HEK293T (cell line): ENCODE data around the gene ATP11A.

Experiments
- ARNT ChIP-seq: fragments of 450-650 bp; IDR thresholded peaks from 2 replicates; pipeline ENCODE4 v1.6.1; 2017; ENCODE audit warnings: mild to moderate bottlenecking
- CTBP1 ChIP-seq: fragments of 450-650 bp; IDR thresholded peaks from 2 replicates; pipeline ENCODE4 v1.6.1; 2016; ENCODE audit warnings: borderline replicate concordance
- ELF4 ChIP-seq: fragments of 450-650 bp; IDR thresholded peaks from 2 replicates; pipeline ENCODE4 v1.6.1; 2017; ENCODE audit warnings: antibody characterized with exemption
- FOXA1 ChIP-seq: fragments of 450-650 bp; IDR thresholded peaks from 2 replicates; pipeline ENCODE4 v1.6.1; 2016; ENCODE audit warnings: mild to moderate bottlenecking
- FOXK2 ChIP-seq: fragments of 450-650 bp; IDR thresholded peaks from 2 replicates; pipeline ENCODE4 v1.6.1; 2016; ENCODE audit warnings: mild to moderate bottlenecking
- FOXM1 ChIP-seq: fragments of 450-650 bp; IDR thresholded peaks from 2 replicates; pipeline ENCODE4 v1.6.1; 2017; ENCODE audit warnings: mild to moderate bottlenecking, borderline replicate concordance
- HDGF ChIP-seq: fragments of 450-650 bp; IDR thresholded peaks from 2 replicates; pipeline ENCODE4 v1.6.1; 2017; ENCODE audit warnings: antibody characterized with exemption, borderline replicate concordance
- L3MBTL2 ChIP-seq: fragments of 450-650 bp; conservative IDR thresholded peaks from 2 replicates; pipeline ENCODE4 v1.6.1; 2016; ENCODE audit warnings: mild to moderate bottlenecking
- PKNOX1 ChIP-seq: fragments of 450-650 bp; IDR thresholded peaks from 2 replicates; pipeline ENCODE4 v1.6.1; 2016
- SP1 ChIP-seq: fragments of 450-650 bp; IDR thresholded peaks from 2 replicates; pipeline ENCODE4 v1.6.1; 2017
- SUZ12 ChIP-seq: fragments of 450-650 bp; IDR thresholded peaks from 2 replicates; pipeline ENCODE4 v1.6.1; 2016; ENCODE audit warnings: mild to moderate bottlenecking
- TARDBP ChIP-seq: fragments of 450-650 bp; IDR thresholded peaks from 2 replicates; pipeline ENCODE4 v1.6.1; 2016

GRCh38 chr13:112651311-112651710 lies 38.5 kb upstream of the ATP11A start:
- TF ChIP-seq FOXK2: no peak
- TF ChIP-seq ARNT: no peak
- no peak for TF ChIP-seq SUZ12
- TF ChIP-seq CTBP1: no peak
- TF ChIP-seq HDGF: no peak
- no peak for TF ChIP-seq L3MBTL2
- no peak for TF ChIP-seq PKNOX1
- no peak for TF ChIP-seq FOXM1
- TF ChIP-seq SP1: no peak
- no peak for TF ChIP-seq TARDBP
- no peak for TF ChIP-seq ELF4
- no peak for TF ChIP-seq FOXA1
